ENCODE results near the gene ELF2.

- TF ChIP-seq CTCF (IDR thresholded peaks at IDR 0.05; ENCODE audit: extremely low read depth in 1 of 2, insufficient read depth in 1 of 2, low read depth in 1 of 2, low read length in 2 of 2) (no peak), POLR2A (IDR thresholded peaks at IDR 0.05; ENCODE audit: low read depth, low read length) (no peak), MYC (IDR thresholded peaks at IDR 0.05; ENCODE audit: low read depth, low read length) (no peak)
These were observed 151.2 kb downstream of the ELF2 start for GRCh38 chr4:139025841-139026240.
